HG03378 (cell line): Measurements from ENCODE around the gene ZNF200.
"Not testable (repeated sequence)": the region's sequence is repeated elsewhere in the genome, so short reads cannot be mapped to it uniquely, and the experiment has no call there.

Source experiments
- ATAC-seq: cut with Tn5 transposase; IDR thresholded peaks from one replicate; pipeline ENCODE4 v1.9.1; 2021; ENCODE audit warnings: mild to moderate bottlenecking, moderate library complexity; ENCODE audit not compliant: unreplicated experiment

The ZNF200 gene

DNA sequence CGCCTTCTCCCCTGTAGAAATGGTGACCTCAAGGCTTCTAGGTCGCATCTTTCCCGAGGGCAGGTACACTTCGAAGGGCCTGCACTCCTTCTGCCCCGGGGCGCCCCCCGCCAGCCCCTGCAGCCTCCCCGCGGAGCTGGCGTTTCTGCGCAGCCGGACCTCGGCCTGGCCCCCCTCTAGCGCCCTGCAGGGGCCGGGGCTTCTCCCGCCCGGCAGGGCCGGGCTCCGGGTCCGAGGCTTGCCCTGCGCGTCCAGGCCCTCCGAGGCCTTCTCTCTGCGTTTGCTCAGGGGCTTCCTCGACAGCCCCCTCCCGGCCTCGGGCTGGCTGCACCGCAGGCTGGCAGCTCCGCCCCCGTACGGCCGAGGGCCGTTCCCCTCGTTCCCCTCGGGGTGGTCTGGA, 19.4 kb upstream of the ZNF200 start:
- no peak for ATAC-seq

- ATAC-seq, result no peak
Measured at GRCh38 chr16:3252967-3253366, 18.0 kb upstream of the ZNF200 start.

GRCh38 chr16:3249451-3249850, 14.5 kb upstream of the ZNF200 start:
- ATAC-seq, result no peak

GRCh38 chr16:3249020-3249419, 14.1 kb upstream of the ZNF200 start:
- ATAC-seq, result no peak

DNA sequence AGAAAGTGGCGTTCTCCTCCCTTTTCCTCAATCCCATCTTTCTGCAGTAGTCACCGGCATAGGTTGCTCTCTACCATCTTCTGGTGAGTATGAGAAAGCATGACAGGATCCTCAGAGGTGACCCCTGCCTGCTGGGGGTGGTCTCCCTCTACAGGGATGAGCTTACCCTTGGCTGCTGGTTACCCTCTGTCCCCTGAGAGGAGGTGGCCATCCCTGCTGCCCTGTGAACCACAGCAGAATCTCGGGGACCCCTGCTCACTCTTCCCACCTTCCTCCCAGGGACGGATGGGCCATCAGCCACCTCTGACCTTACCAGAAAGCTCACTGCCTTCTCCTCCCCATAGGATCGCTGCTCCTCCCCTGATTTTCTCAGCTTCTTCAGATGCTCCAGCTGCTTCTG, 13.6 kb upstream of the ZNF200 start:
- ATAC-seq, result no peak

- no peak for ATAC-seq
Measured at GRCh38 chr16:3246876-3247275, 11.9 kb upstream of the ZNF200 start.

GRCh38 chr16:3246002-3246401, 11.0 kb upstream of the ZNF200 start:
- no peak for ATAC-seq

DNA sequence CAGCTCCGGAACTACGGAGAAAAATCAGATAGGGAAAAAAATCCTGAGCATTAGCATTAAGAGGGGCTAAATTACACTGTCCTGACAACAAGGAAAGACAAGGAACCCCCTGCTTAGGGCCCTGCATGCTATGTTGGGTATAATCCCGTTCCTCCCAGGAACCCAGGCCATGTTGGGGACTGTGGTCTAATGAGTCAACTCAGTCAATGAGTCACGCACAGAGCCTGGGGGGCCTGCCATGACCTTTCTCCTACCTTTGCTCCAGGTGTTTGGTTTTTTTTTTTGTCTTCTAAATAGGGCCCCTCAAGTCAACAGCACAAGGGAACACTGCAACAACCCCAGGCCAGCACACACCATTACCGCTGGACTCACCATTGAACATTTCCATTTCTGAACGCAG, 8.9 kb upstream of the ZNF200 start:
- no peak for ATAC-seq

GRCh38 chr16:3242709-3243108, 7.8 kb upstream of the ZNF200 start:
- ATAC-seq, result no peak

- no peak for ATAC-seq
Measured at GRCh38 chr16:3241761-3242160, 6.8 kb upstream of the ZNF200 start.

GRCh38 chr16:3235856-3236669, 1.1 kb upstream of the ZNF200 start:
- no peak for ATAC-seq

DNA sequence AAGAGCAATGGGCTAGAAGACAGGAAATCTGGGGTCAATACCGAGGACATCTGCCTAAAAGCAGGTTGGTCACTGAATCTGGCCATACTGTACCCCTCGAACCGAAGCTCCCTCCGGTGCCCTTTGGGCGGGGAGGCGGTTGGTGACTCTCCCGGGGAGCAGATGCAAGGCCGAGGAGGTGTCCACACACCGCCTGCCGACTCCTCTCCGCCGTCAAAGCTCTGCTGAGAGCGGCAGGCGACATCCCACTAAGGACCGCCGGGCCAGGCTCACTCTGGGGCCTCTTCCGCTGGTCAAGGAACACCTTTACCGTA, 458 bp downstream of the ZNF200 start:
- ATAC-seq, result no peak

- ATAC-seq, result no peak
Measured at GRCh38 chr16:3223913-3224515, 10.9 kb downstream of the ZNF200 start.

DNA sequence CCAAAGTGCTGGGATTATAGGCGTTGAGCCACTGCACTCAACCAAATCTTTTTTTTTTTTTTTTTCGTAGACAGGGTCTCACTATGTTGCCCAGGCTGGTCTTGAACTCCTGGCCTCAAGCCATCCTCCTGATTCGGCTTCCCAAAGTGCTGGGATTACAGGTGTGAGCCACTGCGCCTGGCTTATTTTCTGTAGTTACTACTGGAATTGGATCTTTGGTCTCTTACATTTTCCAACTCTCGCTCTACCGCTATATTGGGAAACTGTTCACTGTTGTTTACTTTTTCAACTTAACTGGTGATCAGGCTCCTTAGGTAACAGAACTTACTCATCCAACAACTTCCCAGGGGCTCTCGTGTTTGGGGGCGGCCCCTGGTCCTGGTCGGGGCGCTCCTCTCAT, 14.1 kb downstream of the ZNF200 start:
- ATAC-seq, result no peak

- no peak for ATAC-seq
Measured at GRCh38 chr16:3216263-3216640, 18.7 kb downstream of the ZNF200 start.

- no peak for ATAC-seq
Measured at GRCh38 chr16:3215601-3216262, 19.2 kb downstream of the ZNF200 start.

DNA sequence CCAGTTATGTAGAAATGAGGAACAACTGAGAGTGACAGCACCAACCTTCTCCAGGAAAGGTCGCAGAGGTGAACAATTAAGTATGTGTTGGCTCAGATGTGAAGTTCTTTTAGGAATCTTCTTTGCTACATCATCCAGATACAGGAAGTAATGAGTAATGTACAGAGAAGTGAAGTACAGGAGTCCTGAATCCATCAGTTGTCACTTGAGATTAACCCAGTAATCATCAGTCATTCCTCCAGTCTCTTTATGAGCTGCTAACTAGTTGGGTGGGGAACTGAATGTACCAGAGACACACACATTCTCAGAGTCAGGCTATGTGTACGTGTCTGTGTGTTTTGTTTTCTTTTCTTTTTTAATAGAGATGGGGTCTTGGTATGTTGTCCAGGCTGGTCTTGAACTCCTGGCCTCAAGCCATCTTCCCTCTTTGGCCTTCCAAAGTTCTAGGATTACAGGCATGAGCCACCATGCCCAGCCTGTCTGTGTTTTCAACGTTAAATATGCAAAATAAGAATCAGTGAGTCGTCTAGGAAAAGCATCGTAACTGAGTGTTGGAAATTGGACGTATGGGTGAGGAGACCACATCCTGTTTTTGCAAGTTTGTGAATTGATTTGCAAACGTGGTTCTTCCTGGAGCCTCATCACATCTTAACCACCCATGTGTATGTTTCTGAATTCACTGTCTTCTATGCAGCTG, 19.9 kb downstream of the ZNF200 start:
- no peak for ATAC-seq

DNA sequence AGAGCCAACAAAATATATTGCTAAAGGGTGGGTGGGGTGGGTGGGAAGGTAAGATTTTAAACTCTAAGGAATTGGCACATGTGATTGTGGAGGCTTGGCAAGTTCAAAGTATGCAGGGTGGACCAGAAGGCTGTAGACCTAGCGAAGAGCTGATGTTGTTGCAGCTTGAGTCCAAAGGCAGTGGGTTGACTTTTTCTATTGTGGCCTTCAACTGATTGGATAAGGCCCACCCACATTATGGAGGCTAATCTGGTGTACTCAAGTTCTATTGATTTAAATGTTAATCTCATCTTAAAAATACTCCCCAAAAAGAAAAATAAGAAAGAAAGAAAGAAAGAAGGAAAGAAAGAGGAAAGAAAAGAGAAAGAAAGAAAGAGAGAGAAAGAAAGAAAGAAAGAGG, 22.4 kb downstream of the ZNF200 start:
- ATAC-seq, result no peak

GRCh38 chr16:3212006-3212405, 23.0 kb downstream of the ZNF200 start:
- ATAC-seq, result no peak

DNA sequence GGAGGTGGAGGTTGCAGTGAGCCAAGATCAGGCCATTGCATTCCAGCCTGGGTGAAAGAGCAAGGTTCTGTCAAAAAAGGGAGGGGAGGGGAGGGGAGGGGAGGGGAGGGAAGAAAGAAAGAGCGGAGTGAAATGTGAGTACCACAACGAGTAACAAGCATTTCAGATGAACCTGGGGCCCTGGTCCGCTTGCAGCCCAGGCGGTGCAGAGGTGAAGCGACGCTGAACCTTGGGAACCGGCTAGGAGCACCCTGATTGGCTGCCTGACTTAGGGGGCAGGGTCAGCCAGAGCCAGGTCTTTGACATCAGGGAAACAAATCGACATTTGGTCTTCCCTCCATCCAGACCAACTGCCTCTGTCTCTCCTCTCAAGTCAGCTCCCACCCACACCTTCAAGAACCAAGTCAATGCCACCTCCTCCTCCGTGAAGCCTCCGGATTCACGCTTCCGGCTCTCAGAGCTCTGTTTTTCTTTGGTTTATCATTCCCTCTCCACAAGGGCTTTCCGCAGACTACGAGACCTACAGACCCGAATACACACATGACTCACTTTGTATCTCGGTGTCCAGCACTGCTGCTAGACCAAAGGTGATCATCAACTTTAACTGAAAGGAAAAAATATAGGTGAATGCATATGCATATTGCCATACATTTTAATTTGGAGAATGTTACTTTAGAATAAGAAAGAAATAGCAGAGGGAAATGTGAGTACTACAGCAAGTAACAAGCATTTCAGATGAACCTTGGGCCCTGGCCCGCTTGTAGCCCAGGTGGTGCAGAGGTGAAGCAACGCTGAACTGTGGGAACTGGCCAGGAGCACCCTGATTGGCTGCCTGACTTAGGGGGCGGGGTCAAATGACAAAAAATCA, 27.6 kb downstream of the ZNF200 start:
- ATAC-seq, result no peak

GRCh38 chr16:3205939-3206338, 29.0 kb downstream of the ZNF200 start:
- ATAC-seq, result not testable (repeated sequence)
